WTC11 (cell line): Measurements from ENCODE around the gene MBP. TPM values are rescaled to one million over a fixed set of nuclear protein-coding genes. Genes with fewer than 3 reads are reported as not detected.

ENCODE experiments used
- ATAC-seq: fragments of 200-7000 bp; cut with Tn5 transposase; 2 replicates; pipeline ENCODE4 v1.10.0; 2021; ENCODE audit warnings: mild to moderate bottlenecking, moderate library complexity
- CTCF ChIA-PET: fragments of 300-600 bp; sonication (Branson Sonifier 250); formaldehyde crosslinking; loops from one replicate; lab custom pipeline; 2021; ENCODE audit warnings: antibody characterized with exemption; lab: Charles Lee
- POLR2A ChIA-PET: fragments of 350-600 bp; sonication (Branson Sonifier 250); formaldehyde crosslinking; loops from one replicate; lab custom pipeline; 2021; ENCODE audit warnings: antibody characterized with exemption; lab: Charles Lee
- DNase-seq: peaks from one replicate; pipeline ENCODE4 v3.0.0; 2021; ENCODE audit warnings: low spot score
- H3K27ac Mint-ChIP-seq: 2 replicates; pipeline ENCODE4 v1.8.0; 2021; ENCODE audit warnings: mixed read lengths
- H3K27me3 Mint-ChIP-seq: 2 replicates; pipeline ENCODE4 v1.8.0; 2021; ENCODE audit warnings: low read depth, mild to moderate bottlenecking, moderate library complexity, mixed read lengths
- H3K36me3 Mint-ChIP-seq: 2 replicates; pipeline ENCODE4 v1.8.0; 2021; ENCODE audit warnings: mixed read lengths
- H3K4me1 Mint-ChIP-seq: 2 replicates; pipeline ENCODE4 v1.8.0; 2022; ENCODE audit warnings: mixed read lengths
- H3K4me3 Mint-ChIP-seq: 2 replicates; pipeline ENCODE4 v1.8.0; 2021; ENCODE audit warnings: mild to moderate bottlenecking, moderate library complexity, mixed read lengths
- H3K9me3 Mint-ChIP-seq: 2 replicates; pipeline ENCODE4 v1.8.0; 2021; ENCODE audit warnings: mixed read lengths
- CBFB ChIP-seq: sonication (generic); formaldehyde crosslinking; IDR thresholded peaks from 2 replicates; pipeline ENCODE4 v1.8.1; 2022; ENCODE audit warnings: mild to moderate bottlenecking, low read depth, missing genetic modification reagents
- ELF4 ChIP-seq: sonication (generic); formaldehyde crosslinking; IDR thresholded peaks from 2 replicates; pipeline ENCODE4 v1.8.1; 2022; ENCODE audit warnings: low read depth, mild to moderate bottlenecking, moderate library complexity, missing genetic modification reagents
- ETV6 ChIP-seq: sonication (generic); formaldehyde crosslinking; IDR thresholded peaks from 2 replicates; pipeline ENCODE4 v1.8.1; 2022; ENCODE audit warnings: mild to moderate bottlenecking, missing genetic modification reagents
- GTF2I ChIP-seq: fragments of 250-450 bp; sonication (Bioruptor Pico); conservative IDR thresholded peaks from 2 replicates; pipeline ENCODE4 v1.4.0; 2021; ENCODE audit warnings: mild to moderate bottlenecking
- IRF2 ChIP-seq: sonication (generic); formaldehyde crosslinking; IDR thresholded peaks from 2 replicates; pipeline ENCODE4 v1.8.0; 2022; ENCODE audit warnings: low read depth, missing genetic modification reagents, borderline replicate concordance
- MXD4 ChIP-seq: fragments of 250-450 bp; sonication (Bioruptor Pico); IDR thresholded peaks from 2 replicates; pipeline ENCODE4 v1.8.0; 2021; ENCODE audit warnings: mild to moderate bottlenecking, moderate library complexity, borderline replicate concordance
- NFE2L1 ChIP-seq: sonication (generic); formaldehyde crosslinking; IDR thresholded peaks from 2 replicates; pipeline ENCODE4 v1.8.1; 2023; ENCODE audit warnings: missing genetic modification reagents
- SMAD3 ChIP-seq: sonication (generic); formaldehyde crosslinking; IDR thresholded peaks from 2 replicates; pipeline ENCODE4 v1.8.0; 2022; ENCODE audit warnings: missing genetic modification reagents, mild to moderate bottlenecking, borderline replicate concordance
- TEAD4 ChIP-seq: sonication (generic); formaldehyde crosslinking; IDR thresholded peaks from 2 replicates; pipeline ENCODE4 v1.8.0; 2022; ENCODE audit warnings: mild to moderate bottlenecking, missing genetic modification reagents
- ZNF121 ChIP-seq: sonication (generic); formaldehyde crosslinking; IDR thresholded peaks from 2 replicates; pipeline ENCODE4 v1.8.0; 2023; ENCODE audit warnings: missing genetic modification reagents
- ZNF138 ChIP-seq: sonication (generic); formaldehyde crosslinking; conservative IDR thresholded peaks from 2 replicates; pipeline ENCODE4 v1.8.1; 2022; ENCODE audit warnings: mild to moderate bottlenecking, moderate library complexity, missing genetic modification reagents
- ZNF317 ChIP-seq: sonication (generic); formaldehyde crosslinking; IDR thresholded peaks from 2 replicates; pipeline ENCODE4 v1.8.1; 2023; ENCODE audit warnings: low read depth, mild to moderate bottlenecking, moderate library complexity, missing genetic modification reagents, borderline replicate concordance
- total RNA-seq: library from RNA; stranded (reverse); gene quantifications from 3 replicates; pipeline ENCODE4 v1.2.3, GENCODE V29; 2021
- TF ChIP-seq, protein P1 (sequence below): sonication (generic); formaldehyde crosslinking; IDR thresholded peaks from 2 replicates; pipeline ENCODE4 v1.8.1; 2023; ENCODE audit warnings: mild to moderate bottlenecking, missing genetic modification reagents
- TF ChIP-seq, protein P2 (sequence below): sonication (generic); formaldehyde crosslinking; IDR thresholded peaks from 2 replicates; pipeline ENCODE4 v1.8.1; 2023; ENCODE audit warnings: mild to moderate bottlenecking, missing genetic modification reagents, moderate library complexity
- TF ChIP-seq, protein P3 (sequence below): sonication (generic); formaldehyde crosslinking; IDR thresholded peaks from 2 replicates; pipeline ENCODE4 v1.8.0; 2022; ENCODE audit warnings: mild to moderate bottlenecking, missing genetic modification reagents
- TF ChIP-seq, protein P4 (sequence below): fragments of 250-450 bp; sonication (Bioruptor Pico); IDR thresholded peaks from 2 replicates; pipeline ENCODE4 v2.1.2; 2022; ENCODE audit warnings: mild to moderate bottlenecking, moderate library complexity
- TF ChIP-seq, protein P5 (sequence below): sonication (generic); formaldehyde crosslinking; conservative IDR thresholded peaks from 2 replicates; pipeline ENCODE4 v1.8.1; 2022; ENCODE audit warnings: mild to moderate bottlenecking, missing genetic modification reagents
- TF ChIP-seq, protein P6 (sequence below): sonication (generic); formaldehyde crosslinking; IDR thresholded peaks from 2 replicates; pipeline ENCODE4 v1.8.1; 2022; ENCODE audit warnings: low read depth, missing genetic modification reagents, borderline replicate concordance
- TF ChIP-seq, protein P7 (sequence below): fragments of 250-450 bp; sonication (Bioruptor Pico); IDR thresholded peaks from 2 replicates; pipeline ENCODE4 v1.9.0; 2021; ENCODE audit warnings: moderate library complexity, mild to moderate bottlenecking, inconsistent platforms, borderline replicate concordance
- TF ChIP-seq, protein P8 (sequence below): fragments of 250-450 bp; sonication (Bioruptor Pico); IDR thresholded peaks from 2 replicates; pipeline ENCODE4 v1.9.0; 2021; ENCODE audit warnings: mild to moderate bottlenecking, borderline replicate concordance

MBP gene
- total RNA-seq, 1 experiment from 2014 or later: 19.6 TPM

DNA sequence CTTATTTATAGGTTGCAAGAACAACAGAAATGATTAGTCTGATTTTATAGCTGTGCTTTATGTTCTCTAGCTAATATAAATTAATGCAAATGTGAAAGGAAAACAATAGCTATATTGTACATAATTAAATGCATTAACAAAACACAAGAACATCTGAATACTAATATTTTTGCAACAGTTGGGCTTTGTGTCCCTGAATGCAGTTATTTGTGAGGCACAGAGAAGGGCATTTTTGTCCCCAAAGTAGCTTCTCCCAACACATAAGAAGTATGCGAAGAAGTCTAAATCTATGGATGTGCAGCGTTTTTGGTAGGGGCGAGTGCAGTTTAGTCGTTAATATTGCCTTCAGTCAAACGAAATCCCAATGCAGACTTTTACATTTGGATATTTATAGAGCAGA, 110.0 kb downstream of the MBP start:
- POLR2A ChIA-PET: no interaction called here
- CTCF ChIA-PET: no interaction called here
- no peak overlapping the region for H3K4me3 Mint-ChIP-seq
- H3K9me3 Mint-ChIP-seq: peaks cover 17% of the 10 kb centered on the region
- no peak for ATAC-seq
- H3K27me3 Mint-ChIP-seq: no peaks in the 10 kb centered on the region; the same call in 1 of the 2 replicates
- peaks cover 3% of the 10 kb centered on the region; the same call in 1 of the 2 replicates for H3K36me3 Mint-ChIP-seq
- peaks cover 9% of the 10 kb centered on the region for H3K4me1 Mint-ChIP-seq
- TF ChIP-seq CBFB (CRISPR knock-in tag) (no peak), ZNF138 (CRISPR knock-in tag) (no peak), ELF4 (CRISPR knock-in tag) (no peak), MXD4 (no peak), NFE2L1 (no peak), GTF2I (CRISPR knock-in tag) (no peak), IRF2 (CRISPR knock-in tag) (no peak), SMAD3 (no peak), ZNF317 (CRISPR knock-in tag) (no peak), TEAD4 (no peak), ETV6 (no peak), ZNF121 (no peak)
- TF ChIP-seq, protein P1, sequence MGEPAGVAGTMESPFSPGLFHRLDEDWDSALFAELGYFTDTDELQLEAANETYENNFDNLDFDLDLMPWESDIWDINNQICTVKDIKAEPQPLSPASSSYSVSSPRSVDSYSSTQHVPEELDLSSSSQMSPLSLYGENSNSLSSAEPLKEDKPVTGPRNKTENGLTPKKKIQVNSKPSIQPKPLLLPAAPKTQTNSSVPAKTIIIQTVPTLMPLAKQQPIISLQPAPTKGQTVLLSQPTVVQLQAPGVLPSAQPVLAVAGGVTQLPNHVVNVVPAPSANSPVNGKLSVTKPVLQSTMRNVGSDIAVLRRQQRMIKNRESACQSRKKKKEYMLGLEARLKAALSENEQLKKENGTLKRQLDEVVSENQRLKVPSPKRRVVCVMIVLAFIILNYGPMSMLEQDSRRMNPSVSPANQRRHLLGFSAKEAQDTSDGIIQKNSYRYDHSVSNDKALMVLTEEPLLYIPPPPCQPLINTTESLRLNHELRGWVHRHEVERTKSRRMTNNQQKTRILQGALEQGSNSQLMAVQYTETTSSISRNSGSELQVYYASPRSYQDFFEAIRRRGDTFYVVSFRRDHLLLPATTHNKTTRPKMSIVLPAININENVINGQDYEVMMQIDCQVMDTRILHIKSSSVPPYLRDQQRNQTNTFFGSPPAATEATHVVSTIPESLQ: no peak
- TF ChIP-seq, protein P2, sequence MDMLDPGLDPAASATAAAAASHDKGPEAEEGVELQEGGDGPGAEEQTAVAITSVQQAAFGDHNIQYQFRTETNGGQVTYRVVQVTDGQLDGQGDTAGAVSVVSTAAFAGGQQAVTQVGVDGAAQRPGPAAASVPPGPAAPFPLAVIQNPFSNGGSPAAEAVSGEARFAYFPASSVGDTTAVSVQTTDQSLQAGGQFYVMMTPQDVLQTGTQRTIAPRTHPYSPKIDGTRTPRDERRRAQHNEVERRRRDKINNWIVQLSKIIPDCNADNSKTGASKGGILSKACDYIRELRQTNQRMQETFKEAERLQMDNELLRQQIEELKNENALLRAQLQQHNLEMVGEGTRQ (CRISPR knock-in tag): no peak
- TF ChIP-seq, protein P3, sequence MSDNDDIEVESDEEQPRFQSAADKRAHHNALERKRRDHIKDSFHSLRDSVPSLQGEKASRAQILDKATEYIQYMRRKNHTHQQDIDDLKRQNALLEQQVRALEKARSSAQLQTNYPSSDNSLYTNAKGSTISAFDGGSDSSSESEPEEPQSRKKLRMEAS (CRISPR knock-in tag): no peak
- TF ChIP-seq, protein P4, sequence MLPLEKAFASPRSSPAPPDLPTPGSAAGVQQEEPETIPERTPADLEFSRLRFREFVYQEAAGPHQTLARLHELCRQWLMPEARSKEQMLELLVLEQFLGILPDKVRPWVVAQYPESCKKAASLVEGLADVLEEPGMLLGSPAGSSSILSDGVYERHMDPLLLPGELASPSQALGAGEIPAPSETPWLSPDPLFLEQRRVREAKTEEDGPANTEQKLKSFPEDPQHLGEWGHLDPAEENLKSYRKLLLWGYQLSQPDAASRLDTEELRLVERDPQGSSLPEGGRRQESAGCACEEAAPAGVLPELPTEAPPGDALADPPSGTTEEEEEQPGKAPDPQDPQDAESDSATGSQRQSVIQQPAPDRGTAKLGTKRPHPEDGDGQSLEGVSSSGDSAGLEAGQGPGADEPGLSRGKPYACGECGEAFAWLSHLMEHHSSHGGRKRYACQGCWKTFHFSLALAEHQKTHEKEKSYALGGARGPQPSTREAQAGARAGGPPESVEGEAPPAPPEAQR: no peak
- TF ChIP-seq, protein P5, sequence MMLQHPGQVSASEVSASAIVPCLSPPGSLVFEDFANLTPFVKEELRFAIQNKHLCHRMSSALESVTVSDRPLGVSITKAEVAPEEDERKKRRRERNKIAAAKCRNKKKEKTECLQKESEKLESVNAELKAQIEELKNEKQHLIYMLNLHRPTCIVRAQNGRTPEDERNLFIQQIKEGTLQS (CRISPR knock-in tag): no peak
- TF ChIP-seq, protein P6, sequence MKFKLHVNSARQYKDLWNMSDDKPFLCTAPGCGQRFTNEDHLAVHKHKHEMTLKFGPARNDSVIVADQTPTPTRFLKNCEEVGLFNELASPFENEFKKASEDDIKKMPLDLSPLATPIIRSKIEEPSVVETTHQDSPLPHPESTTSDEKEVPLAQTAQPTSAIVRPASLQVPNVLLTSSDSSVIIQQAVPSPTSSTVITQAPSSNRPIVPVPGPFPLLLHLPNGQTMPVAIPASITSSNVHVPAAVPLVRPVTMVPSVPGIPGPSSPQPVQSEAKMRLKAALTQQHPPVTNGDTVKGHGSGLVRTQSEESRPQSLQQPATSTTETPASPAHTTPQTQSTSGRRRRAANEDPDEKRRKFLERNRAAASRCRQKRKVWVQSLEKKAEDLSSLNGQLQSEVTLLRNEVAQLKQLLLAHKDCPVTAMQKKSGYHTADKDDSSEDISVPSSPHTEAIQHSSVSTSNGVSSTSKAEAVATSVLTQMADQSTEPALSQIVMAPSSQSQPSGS (CRISPR knock-in tag): no peak
- TF ChIP-seq, protein P7, sequence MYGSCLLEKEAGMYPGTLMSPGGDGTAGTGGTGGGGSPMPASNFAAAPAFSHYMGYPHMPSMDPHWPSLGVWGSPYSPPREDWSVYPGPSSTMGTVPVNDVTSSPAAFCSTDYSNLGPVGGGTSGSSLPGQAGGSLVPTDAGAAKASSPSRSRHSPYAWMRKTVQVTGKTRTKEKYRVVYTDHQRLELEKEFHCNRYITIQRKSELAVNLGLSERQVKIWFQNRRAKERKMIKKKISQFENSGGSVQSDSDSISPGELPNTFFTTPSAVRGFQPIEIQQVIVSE (CRISPR knock-in tag): no peak
- TF ChIP-seq, protein P8, sequence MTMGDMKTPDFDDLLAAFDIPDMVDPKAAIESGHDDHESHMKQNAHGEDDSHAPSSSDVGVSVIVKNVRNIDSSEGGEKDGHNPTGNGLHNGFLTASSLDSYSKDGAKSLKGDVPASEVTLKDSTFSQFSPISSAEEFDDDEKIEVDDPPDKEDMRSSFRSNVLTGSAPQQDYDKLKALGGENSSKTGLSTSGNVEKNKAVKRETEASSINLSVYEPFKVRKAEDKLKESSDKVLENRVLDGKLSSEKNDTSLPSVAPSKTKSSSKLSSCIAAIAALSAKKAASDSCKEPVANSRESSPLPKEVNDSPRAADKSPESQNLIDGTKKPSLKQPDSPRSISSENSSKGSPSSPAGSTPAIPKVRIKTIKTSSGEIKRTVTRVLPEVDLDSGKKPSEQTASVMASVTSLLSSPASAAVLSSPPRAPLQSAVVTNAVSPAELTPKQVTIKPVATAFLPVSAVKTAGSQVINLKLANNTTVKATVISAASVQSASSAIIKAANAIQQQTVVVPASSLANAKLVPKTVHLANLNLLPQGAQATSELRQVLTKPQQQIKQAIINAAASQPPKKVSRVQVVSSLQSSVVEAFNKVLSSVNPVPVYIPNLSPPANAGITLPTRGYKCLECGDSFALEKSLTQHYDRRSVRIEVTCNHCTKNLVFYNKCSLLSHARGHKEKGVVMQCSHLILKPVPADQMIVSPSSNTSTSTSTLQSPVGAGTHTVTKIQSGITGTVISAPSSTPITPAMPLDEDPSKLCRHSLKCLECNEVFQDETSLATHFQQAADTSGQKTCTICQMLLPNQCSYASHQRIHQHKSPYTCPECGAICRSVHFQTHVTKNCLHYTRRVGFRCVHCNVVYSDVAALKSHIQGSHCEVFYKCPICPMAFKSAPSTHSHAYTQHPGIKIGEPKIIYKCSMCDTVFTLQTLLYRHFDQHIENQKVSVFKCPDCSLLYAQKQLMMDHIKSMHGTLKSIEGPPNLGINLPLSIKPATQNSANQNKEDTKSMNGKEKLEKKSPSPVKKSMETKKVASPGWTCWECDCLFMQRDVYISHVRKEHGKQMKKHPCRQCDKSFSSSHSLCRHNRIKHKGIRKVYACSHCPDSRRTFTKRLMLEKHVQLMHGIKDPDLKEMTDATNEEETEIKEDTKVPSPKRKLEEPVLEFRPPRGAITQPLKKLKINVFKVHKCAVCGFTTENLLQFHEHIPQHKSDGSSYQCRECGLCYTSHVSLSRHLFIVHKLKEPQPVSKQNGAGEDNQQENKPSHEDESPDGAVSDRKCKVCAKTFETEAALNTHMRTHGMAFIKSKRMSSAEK (CRISPR knock-in tag): no peak
- TF ChIP-seq, all 79 proteins: peak for 0
- no peak overlapping the region for H3K27ac Mint-ChIP-seq
- DNase-seq: no peak
